Measurements from ENCODE around the gene DYNC1LI2. TPM values are rescaled to one million over a fixed set of nuclear protein-coding genes. Genes with fewer than 3 reads are reported as not detected.

The DYNC1LI2 gene
- total RNA-seq, 1 donor from 2014 or later: 149 TPM

DNA sequence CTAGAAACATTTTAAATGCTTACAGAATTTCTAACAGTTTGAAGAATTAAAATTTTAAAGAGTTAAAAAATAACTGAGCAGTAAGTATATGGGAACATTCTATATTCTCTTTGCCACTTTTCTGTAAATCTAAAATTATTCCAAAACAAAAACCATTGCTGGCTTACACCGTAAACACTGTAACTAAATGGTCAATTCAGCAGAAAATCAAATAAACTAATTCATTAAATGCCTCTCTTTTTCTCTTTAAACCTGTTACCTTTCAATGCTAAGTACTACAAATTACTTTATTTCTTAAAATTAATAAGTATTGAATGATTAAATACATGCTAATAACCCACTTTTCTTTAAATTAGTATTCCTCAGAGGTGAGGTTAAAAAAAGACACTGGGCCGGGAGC lies 36.0 kb upstream of the DYNC1LI2 start:
- TF ChIP-seq, protein P1, sequence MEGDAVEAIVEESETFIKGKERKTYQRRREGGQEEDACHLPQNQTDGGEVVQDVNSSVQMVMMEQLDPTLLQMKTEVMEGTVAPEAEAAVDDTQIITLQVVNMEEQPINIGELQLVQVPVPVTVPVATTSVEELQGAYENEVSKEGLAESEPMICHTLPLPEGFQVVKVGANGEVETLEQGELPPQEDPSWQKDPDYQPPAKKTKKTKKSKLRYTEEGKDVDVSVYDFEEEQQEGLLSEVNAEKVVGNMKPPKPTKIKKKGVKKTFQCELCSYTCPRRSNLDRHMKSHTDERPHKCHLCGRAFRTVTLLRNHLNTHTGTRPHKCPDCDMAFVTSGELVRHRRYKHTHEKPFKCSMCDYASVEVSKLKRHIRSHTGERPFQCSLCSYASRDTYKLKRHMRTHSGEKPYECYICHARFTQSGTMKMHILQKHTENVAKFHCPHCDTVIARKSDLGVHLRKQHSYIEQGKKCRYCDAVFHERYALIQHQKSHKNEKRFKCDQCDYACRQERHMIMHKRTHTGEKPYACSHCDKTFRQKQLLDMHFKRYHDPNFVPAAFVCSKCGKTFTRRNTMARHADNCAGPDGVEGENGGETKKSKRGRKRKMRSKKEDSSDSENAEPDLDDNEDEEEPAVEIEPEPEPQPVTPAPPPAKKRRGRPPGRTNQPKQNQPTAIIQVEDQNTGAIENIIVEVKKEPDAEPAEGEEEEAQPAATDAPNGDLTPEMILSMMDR (IDR thresholded peaks at IDR 0.05): no peak
- no peak for TF ChIP-seq POLR2AphosphoS5 (IDR thresholded peaks at IDR 0.05; ENCODE audit: insufficient read depth in 1 of 2, low read depth in 1 of 2)
- TF ChIP-seq POLR2A (IDR thresholded peaks at IDR 0.05): no peak
- Histone ChIP-seq H3K27me3 (no peaks in the 10 kb centered on the region), H3K27ac (no peak overlapping the region), H3K9me3 (no peaks in the 10 kb centered on the region), H3K36me3 (no peaks in the 10 kb centered on the region), H3K4me1 (no peaks in the 10 kb centered on the region), H3K4me3 (no peak overlapping the region)
- DNase-seq (ENCODE audit: extremely low spot score in 2 of 2): no peak
- intact Hi-C loops (cut with DNase I): no loop called here

DNA sequence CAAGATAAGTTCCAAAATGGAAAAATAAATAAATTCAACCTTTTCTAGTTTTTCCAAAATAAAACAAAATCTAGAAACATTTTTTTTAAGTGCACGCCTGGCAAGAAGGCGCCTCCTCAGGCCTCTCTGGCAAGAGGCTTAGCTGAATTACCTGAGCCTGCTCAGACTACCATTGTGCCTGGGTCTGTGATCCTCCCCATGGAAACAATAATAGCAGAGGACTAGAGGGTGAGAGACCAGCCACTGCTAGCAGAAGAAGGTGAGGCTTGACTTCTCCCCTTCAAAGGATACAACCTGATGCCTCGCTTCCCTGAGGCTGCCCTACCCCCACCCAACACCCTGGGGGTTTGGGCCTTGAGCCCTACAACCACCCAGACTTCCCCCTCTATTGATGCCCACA lies 35.1 kb upstream of the DYNC1LI2 start:
- H3K36me3 ChIP-seq: no peaks in the 10 kb centered on the region
- H3K27ac ChIP-seq: no peak overlapping the region
- TF ChIP-seq, protein P1 (IDR thresholded peaks at IDR 0.05): no peak
- TF ChIP-seq POLR2A (IDR thresholded peaks at IDR 0.05) (no peak), POLR2AphosphoS5 (IDR thresholded peaks at IDR 0.05; ENCODE audit: insufficient read depth in 1 of 2, low read depth in 1 of 2) (no peak)
- H3K27me3 ChIP-seq: no peaks in the 10 kb centered on the region
- intact Hi-C loops (cut with DNase I): no loop called here
- H3K9me3 ChIP-seq: no peaks in the 10 kb centered on the region
- H3K4me3 ChIP-seq: no peak overlapping the region
- no peak for DNase-seq (ENCODE audit: extremely low spot score in 2 of 2)
- H3K4me1 ChIP-seq: no peaks in the 10 kb centered on the region

DNA sequence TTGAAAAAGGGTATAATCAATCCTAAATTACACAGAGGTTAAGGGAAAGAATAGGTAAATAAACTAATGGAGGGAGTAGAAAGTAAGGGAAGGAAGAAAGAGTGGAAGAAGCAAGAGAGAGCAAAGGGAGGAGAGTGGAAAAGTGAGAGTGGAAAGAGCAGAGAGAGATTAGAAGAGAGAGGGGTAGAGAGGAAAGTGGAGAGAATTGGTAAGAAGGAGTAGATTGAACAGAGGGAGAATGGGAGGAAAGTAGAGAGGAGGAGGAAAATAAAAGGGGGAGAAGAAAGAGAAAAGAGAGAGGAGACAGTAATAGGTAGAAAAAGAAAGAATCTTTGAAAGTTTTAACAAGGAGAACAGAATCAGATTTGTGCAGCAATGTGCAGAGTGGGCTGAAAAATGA lies 25.0 kb upstream of the DYNC1LI2 start:
- Histone ChIP-seq H3K4me3 (no peak overlapping the region), H3K9me3 (no peaks in the 10 kb centered on the region), H3K4me1 (no peaks in the 10 kb centered on the region), H3K27ac (no peak overlapping the region), H3K36me3 (no peaks in the 10 kb centered on the region), H3K27me3 (no peaks in the 10 kb centered on the region)
- no peak for DNase-seq (ENCODE audit: extremely low spot score in 2 of 2)
- no peak for TF ChIP-seq POLR2AphosphoS5 (IDR thresholded peaks at IDR 0.05; ENCODE audit: insufficient read depth in 1 of 2, low read depth in 1 of 2)
- no peak for TF ChIP-seq POLR2A (IDR thresholded peaks at IDR 0.05)
- TF ChIP-seq, protein P1 (IDR thresholded peaks at IDR 0.05): no peak
- intact Hi-C loops (cut with DNase I): no loop called here

DNA sequence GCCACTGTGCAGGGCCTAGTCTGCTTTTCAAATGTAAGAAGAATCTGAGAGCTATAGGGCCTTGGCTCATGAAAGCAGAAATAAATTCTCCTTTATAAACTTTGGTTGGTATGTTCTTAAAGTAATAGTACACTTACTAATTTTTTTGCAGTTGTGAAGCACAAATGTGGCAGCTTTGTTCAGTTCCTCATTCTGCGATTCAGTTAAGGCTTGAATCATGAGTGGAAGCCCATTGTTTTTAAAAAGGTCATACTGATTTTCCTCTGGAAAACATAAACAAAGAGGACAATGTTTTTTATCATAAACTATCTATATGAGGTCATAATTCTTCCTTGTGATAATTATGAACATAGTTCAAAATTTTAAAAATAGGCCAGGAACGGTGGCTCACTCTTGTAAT lies 23.6 kb upstream of the DYNC1LI2 start:
- Histone ChIP-seq H3K27me3 (no peaks in the 10 kb centered on the region), H3K9me3 (no peaks in the 10 kb centered on the region), H3K27ac (no peak overlapping the region), H3K36me3 (no peaks in the 10 kb centered on the region), H3K4me1 (no peaks in the 10 kb centered on the region), H3K4me3 (no peak overlapping the region)
- intact Hi-C loops (cut with DNase I): no loop called here
- TF ChIP-seq, protein P1 (IDR thresholded peaks at IDR 0.05): no peak
- TF ChIP-seq POLR2A (IDR thresholded peaks at IDR 0.05) (no peak), POLR2AphosphoS5 (IDR thresholded peaks at IDR 0.05; ENCODE audit: insufficient read depth in 1 of 2, low read depth in 1 of 2) (no peak)
- DNase-seq (ENCODE audit: extremely low spot score in 2 of 2): no peak

DNA sequence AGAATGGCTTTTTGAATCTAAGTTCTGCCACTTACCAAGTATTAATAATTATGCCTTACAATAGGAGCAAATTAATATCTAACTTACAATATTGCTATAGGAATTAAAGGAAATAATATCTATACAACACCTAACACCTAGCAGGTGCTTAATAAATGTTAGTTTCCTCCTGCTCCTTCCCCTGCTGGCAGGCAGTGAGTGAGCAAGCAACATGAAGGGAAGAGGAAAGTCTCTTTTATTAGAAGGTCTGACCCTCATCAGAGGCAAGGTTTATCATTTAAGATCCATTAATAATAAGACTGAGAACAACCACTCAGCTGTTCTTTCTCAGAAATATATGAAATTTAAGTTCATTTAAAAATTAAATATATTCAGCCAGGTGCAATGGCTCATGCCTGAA lies 6.7 kb upstream of the DYNC1LI2 start:
- Histone ChIP-seq H3K9me3 (no peaks in the 10 kb centered on the region), H3K27me3 (no peaks in the 10 kb centered on the region), H3K4me3 (no peak overlapping the region), H3K4me1 (no peaks in the 10 kb centered on the region), H3K27ac (no peak overlapping the region), H3K36me3 (no peaks in the 10 kb centered on the region)
- no peak for TF ChIP-seq POLR2A (IDR thresholded peaks at IDR 0.05)
- no peak for TF ChIP-seq POLR2AphosphoS5 (IDR thresholded peaks at IDR 0.05; ENCODE audit: insufficient read depth in 1 of 2, low read depth in 1 of 2)
- TF ChIP-seq, protein P1 (IDR thresholded peaks at IDR 0.05): no peak
- no peak for DNase-seq (ENCODE audit: extremely low spot score in 2 of 2)
- intact Hi-C loops (cut with DNase I): no loop called here

Data from vagina (tissue), 2 donors.